ENCODE data around the gene ABCA5.
"Not testable (repeated sequence)": the region's sequence is repeated elsewhere in the genome, so short reads cannot be mapped to it uniquely, and the experiment has no call there.

Gene ABCA5

DNA sequence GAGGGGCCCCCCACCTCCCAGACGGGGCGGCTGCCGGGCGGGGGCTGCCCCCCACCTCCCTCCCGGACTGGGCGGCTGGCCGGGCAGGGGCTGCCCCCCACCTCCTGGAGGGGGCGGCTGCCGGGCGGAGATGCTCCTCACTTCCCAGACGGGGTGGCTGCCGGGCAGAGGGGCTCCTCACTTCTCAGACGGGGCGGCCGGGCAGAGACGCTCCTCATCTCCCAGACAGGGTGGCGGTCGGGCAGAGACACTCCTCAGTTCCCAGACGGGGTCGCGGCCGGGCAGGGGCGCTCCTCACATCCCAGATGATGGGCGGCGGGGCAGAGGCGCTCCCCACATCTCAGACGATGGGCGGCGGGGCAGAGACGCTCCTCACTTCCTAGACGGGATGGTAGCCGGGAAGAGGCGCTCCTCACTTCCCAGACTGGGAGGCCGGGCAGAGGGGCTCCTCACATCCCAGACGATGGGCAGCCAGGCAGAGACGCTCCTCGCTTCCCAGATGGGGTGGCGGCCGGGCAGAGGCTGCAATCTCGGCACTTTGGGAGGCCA is 130.8 kb downstream of the ABCA5 start:
- not testable (repeated sequence) for DNase-seq (ENCODE audit: low spot score)
